ENCODE results near the gene CCDC142.
"Not testable (repeated sequence)": the region's sequence is repeated elsewhere in the genome, so short reads cannot be mapped to it uniquely, and the experiment has no call there.

Gene CCDC142

DNA sequence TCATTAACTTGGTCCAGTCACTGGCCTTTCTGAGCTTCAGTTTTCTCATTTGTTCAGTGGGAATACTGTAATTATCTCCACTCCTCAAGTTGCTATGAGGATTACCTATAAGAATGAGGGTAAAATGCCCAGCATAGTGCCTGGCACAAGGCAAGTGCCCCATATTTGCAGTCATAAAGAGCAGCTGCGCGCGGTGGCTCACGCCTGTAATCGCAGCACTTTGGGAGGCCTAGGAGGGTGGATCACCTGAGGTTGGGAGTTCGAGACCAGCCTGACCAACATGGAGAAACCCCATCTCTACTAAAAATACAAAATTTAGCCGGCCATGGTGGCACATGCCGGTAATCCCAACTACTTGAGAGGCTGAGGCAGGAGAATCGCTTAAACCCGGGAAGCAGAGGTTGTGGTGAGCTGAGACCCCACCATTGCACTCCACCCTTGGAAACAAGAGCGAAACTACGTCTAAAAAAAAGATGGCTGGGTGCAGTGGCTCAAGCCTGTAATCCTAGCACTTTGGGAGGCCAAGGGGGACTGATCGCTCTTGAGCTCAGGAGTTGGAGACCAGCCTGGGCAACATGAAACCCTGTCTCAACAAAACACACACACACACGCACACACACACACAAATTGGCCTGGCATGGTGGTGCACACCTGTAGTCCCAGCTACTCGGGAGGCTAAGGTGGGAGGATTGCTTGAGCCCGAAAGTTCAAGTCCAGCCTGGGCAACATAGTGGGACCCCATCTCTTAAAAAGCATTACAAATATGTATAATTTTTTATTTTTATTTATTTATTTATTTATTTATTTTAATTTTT is 40.1 kb downstream of the CCDC142 start:
- DNase-seq (ENCODE audit: low read depth in 3 of 3, low spot score in 1 of 3): not testable (repeated sequence)

DNA sequence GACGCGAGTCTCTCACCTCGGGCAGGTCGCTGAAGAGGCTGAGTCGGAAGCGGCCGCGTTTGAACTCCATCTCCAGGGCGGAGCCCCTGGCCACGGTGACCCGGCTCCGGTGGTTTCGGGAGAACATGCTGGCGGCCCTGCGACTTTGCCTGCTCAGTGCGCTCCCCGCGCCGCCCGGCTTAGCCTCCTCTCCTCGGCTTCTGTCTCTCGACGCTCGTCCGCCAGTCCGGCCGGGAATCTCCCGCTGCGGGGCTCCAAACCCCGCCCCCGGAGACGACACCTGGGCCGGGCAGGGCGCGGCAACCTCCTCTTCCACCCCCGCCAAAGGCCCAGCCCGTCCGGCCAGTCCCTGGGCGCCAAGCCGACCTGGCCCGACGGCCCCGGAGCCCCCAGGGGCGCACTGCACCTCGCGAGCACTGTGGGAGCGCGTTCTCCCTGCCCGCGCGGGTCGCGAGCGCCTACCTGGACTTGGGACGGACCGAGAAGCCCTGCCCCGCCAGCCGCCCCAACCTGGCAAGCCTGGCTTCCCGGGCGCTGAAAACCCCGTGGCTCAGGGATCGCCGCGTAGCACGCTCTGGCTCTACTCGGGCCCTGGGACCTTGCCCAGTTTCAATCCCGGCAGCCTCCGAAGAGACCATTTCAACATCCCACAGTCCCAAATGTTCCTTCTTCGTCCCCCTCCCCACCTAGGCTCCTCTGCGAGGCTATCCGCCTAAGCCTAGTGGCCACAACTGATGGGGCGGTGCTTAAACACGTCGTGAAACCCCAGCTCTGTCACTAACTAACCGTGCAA is 40.9 kb downstream of the CCDC142 start, which contains the start of gene RTKN:
TSS of gene RTKN (minus strand) at position 248 of the 793 bp plus-strand sequence. CDS start at position 127, 121 bp downstream.
- DNase-seq (ENCODE audit: low read depth in 3 of 3, low spot score in 1 of 3): no peak

DNA sequence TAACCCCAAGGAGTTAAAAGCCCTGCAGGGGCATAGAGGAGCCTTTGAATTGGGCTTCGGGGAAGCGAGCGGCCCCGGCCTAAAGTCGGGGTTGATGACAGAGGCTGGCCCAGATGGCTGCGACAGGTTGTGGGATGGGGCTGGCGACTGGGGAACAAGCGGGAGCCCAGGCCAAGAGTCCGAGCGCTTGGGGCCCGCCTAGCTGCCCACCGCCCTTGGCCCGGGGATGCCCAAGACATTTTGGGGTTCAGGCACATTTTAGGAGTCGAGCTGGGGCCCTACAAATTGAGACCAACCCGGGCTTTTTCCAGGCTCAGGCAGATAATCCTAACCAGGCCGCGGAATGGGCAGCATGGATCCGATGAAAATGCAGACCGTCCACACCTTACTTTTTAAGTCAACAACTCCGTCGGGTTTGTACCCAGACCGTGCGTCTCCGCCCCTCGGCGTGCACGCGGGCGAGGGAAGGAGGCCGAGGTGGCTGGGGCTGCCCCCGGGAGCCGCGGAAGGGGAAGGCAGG is 41.6 kb downstream of the CCDC142 start:
- DNase-seq (ENCODE audit: low read depth in 3 of 3, low spot score in 1 of 3): no peak

DNA sequence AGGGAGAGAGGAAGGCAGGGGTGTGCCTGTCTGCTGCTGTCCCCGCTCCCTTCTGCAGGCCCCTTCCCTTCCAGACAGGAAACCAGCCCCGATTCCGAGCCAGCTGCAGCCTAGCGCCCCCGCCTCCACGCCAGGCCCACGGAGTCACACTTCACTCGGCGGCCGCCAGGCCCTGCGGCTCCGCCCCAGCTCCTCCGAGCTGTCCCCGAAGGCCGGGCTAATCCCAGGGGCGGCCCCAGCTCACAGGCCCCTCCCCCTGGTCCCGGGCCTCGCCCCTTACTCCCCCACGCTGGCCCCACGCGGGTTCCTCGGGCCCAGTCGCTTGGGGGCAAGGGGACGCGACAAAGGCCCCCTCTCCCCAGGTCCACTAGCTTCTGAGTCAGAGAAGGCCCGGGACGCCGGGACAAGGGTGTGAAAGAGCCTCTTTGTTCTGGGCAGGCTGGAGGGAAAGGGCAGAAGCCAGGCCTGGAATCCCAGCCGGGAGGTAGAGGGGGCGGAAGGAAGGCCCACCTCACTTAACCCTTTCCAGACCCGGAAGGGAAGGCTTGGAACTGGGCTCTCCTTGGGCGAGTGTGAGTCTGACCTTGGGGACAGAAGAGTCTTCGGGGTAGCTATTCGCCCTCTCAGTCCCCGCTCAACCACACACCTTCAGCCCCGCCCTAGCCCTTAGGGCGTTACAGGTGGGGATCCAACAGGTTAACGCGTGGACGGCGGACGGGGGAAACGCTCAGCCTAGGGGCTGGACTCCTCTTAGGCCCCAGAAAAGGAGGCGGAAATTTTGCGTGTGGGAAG is 42.2 kb downstream of the CCDC142 start:
- no peak for DNase-seq (ENCODE audit: low read depth in 3 of 3, low spot score in 1 of 3)

DNA sequence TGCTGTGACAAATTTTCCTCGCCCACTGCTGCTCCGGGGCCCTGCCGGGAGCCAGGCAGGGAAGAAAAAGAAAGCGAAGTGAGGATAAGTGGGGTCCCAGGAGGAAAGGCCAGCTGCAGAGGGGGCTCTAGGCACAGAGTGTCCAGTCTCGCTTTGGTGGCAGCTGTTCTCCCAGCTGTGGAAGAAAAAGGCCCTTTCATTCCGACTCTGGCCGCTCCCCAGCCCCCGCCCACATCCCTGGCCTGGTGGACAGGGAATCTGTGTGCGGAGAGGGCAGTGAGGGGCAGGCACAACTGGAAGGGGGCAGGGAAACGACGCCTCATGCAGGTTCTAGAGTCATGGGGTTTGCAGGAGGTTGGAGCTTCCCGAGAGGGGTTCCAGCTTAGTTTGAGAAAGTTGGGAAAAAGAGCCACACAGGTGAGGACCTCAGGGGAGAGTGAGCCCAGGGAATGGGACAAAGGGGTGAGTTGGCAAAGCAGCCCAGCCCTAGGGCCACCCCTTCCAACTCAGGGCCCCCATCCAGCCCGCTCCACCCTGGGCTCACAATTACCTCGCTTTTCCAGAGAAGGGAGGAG is 42.9 kb downstream of the CCDC142 start:
- DNase-seq (ENCODE audit: low read depth in 3 of 3, low spot score in 1 of 3): no peak

DNA sequence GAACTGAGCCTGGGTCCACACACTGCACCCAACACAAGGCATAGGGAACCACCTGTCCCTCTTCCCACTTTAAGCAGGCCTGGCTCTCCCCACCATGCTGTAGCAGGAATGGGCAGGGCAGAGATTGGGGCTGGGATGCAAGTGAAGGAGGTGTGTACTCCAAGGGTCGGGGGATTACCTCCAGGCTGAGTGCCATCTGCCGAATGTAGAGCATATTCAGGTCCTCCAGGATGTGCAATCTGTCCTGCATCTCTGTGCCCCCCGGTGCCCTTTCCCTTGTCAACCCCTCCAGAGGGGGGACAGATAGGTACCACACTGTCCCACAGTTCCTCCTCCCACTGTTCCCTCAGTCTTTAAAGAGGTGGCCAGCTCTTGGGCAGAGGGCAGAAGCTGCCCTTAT is 43.4 kb downstream of the CCDC142 start:
- DNase-seq (ENCODE audit: low read depth in 3 of 3, low spot score in 1 of 3): no peak

DNA sequence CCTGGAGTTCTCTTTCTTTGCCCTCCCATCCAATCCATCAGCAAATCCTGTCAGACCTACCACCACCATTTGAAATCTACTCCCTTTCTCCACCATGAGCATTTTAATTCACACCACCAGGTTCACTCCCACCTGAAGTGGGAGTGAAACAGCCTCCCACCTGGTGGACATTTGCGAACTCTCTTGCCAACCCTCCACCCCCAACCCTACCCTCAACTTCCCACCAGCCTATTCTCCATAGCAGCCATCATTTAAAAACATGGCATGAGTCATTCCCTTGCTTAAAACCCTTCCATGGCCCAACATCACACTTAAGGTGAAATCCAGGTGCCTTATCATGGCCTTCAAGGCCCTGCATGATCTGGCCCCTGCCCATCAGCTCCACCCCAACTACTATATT is 44.5 kb downstream of the CCDC142 start:
- no peak for DNase-seq (ENCODE audit: low read depth in 3 of 3, low spot score in 1 of 3)

DNA sequence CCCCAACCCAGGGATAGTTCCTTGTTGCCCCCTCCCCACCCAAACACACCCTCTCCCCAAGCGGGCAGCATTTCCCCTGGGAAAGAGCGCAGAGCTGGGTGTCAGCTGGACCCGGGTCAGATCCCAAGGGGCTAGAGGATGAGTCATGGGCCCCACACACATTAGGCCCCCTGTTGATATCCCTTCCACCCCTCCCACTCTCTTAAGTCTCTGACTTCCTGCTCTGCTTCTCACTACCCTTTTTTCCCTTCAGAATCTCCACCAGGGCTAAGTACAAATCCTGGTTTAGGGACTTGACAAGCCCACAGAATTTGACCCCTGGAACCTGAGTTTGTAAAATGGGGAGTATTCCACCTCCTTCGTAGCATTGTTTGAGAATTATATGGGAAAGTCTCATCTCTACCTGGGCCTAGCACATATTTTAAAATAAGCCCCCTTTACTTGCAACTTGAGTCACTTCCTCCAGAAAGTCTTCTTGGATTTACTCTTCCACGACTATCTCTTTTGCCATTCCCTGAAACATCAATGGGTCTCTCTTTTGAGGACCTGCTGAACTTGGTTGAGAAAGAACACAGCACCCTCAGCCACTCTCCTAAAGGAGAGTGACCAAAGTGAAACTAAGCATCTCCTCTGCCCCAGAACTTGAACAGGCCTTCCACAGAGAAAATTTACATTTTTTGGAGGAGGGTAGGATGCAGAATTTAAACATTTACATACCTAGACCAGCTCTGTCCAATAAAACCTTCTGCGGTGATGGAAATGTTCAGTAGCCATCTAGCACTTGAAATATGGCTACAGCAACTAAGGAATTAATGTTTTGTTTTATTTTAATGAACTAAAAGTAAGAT is 45.7 kb downstream of the CCDC142 start:
- no peak for DNase-seq (ENCODE audit: low read depth in 3 of 3, low spot score in 1 of 3)

DNA sequence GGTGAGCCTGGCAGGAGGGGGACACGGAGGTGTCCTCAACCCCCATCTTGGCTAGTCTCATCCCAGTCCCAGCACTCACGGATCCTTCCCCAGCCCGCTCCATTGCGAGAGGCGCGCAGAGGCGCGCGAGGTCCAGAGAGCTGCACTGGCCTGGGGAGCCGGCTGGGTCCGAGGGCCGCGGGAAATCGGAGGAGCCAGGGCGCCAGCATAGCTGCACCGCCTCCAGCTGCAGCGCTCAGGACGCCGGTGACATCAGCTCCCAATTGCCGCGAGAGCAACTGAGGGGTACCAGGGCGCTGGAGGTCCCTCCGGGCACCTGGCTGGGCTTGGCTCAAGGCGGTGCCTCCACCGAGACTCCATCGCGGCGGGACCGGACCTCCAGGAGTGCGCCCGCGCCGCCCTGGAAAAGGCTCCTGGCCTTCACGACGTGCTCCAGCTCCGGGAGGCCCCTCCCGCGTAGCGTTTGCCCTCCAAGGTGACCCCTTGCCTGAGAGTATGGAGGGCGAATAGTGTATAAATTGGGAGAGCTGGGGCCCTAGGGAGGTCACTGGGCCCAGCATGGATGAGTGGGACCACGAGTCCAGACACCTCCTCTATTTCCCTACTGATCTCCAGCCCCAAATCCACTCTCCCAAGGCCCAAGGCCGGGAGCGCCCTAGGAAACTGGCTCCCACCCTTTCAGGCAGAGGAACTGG is 46.5 kb downstream of the CCDC142 start:
- DNase-seq (ENCODE audit: low read depth in 3 of 3, low spot score in 1 of 3): no peak

DNA sequence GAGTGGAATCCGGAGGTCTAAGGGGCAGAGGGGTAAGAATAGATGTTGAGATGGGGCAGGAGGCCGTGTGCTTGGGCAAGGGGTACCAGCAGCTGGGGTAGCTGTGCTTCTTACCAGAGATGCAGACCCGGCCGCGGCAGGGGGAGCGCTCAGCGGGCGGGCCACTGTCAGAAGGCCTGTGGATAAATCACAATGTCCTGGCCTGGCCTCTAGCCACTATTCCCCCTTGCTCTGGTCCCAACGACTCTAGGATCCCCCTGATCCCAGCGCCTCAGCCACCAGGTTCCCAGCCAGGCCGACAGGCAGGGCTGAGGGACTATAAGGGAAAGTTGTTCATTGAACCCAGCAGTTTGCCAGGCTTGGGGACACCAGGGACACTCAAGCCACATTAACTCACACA is 52.3 kb downstream of the CCDC142 start:
- no peak for DNase-seq (ENCODE audit: low read depth in 3 of 3, low spot score in 1 of 3)

DNA sequence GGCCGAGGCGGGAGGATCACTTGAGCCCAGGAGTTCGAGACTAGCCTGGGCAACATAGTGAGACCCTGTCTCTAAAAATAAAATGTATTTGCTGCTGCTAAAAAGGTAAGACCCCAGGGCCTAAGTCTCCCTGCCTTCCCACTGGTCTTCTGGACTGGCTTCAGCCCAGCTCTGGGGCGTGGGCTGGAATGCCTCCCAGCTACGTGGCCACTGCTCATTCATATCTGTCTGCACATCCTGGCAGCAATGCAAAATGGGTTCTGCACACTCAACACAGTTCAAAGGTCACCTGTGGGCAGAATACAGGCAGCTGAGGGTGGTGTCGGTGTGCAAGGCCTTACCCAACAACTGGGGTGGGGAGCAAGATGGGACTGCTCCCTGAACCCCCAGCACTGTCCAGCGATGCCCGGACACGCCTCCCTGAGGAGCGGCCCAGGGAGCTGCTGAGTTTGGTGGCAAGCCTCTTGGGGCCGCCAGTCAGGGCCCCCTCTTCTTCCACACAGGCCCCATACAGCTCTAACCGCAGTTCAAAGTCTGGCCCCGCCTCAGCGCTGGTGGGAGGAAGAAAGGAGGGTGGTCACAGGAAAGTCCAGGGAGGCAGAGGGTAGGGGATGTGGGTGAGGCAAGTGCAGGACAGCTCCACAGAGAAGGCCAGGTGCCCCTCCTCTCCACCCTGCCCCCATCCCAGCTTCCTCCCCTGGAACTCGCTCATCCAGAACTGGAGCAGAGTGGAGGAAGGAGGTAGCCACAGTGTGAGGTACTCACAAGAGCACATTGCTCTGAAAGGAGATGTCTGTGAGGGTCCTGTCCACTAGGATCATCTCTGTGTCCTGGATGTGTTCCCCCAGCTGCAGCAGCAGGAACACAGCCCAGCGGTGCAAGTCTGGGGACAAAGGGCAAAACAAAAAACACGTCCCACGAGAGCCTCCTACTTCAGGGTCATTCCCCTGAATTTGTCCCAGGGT is 53.0 kb downstream of the CCDC142 start:
- no peak for DNase-seq (ENCODE audit: low read depth in 3 of 3, low spot score in 1 of 3)

DNA sequence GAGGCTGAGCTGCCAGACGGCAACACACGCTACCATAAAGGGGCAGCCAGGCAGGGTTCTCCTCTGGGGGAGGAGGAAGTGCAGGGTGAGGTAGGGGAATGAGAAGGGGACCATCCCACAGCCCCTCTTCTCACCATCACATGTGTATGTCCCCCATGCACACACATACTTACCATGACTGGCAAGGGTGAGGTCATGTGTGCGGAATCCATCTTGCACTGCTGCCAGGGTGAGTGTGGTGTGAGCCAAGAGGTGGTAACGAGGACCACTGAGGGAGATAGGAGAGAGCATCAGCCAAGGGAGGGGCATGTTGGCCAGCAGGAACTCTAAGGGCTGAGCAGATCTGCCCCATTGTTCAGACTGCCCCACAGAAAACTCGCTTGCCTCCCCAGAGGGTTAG is 54.1 kb downstream of the CCDC142 start:
- no peak for DNase-seq (ENCODE audit: low read depth in 3 of 3, low spot score in 1 of 3)

DNA sequence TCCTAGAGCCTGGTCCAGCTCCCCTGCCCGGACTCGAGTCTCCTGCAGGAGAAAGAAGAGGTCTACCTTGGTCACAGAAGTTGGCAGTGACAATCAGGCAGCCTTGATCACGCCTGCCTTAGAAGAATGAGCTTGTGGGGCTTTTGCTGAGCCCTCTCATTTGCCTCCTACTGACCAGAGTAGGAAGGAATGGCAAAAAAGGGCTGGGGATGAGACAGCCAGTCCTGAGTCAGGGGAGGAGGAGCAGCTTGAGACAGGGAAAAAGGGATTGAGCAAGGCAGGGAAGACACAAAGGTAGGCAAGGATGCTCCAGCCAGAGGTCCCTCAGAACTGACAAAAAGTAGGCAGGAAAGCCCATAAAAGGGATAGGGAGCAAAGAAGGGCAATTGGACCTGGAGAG is 55.2 kb downstream of the CCDC142 start:
- DNase-seq (ENCODE audit: low read depth in 3 of 3, low spot score in 1 of 3): no peak

DNA sequence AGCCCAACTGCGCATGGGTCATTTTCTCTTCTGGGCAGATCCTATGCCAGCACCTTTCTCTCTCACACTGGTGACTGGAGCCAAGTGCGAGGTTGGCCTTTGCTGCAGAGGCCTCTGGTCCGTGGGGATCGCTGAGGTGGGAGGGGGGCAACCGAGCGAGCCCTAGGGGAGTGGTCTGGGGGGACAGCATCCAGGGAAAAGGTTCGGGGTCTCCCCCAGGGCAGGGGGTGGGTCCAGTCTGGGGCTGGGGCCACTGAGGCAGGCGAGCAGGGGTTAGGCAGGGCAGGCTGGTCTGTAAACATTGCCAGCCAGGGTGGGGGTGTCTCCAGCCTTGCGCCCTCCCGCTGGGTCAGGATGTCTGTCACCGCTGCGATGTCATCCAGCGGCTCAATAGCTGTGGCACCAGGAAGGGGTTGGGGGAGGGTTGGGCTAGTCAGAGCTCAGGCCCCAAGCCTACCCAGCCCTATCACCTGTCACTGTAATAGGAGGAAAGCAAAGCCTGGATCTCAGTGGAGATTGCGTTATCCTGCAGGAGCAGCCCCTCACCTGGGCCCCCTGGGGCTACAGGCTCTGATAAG is 56.5 kb downstream of the CCDC142 start:
- no peak for DNase-seq (ENCODE audit: low read depth in 3 of 3, low spot score in 1 of 3)

DNA sequence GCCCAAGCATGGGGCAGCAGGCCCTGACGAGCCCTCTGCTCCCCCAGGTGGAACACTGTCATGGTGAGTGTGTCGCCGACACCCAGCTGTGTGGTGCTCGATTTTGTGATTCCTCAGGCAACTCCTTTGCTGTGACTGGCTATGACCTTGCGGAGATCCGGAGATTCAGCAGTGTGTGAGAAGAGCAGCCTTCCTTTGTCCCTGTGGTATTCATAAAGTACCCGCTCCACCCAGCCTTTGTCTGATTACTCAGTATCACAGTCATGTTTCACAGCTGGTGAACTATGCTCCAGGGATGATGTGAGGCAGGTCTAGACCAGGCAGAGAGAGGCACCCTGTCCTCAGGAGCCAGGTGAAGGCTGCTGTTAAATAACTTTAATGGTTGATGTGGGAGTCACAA is 57.3 kb downstream of the CCDC142 start:
- DNase-seq (ENCODE audit: low read depth in 3 of 3, low spot score in 1 of 3): no peak

DNA sequence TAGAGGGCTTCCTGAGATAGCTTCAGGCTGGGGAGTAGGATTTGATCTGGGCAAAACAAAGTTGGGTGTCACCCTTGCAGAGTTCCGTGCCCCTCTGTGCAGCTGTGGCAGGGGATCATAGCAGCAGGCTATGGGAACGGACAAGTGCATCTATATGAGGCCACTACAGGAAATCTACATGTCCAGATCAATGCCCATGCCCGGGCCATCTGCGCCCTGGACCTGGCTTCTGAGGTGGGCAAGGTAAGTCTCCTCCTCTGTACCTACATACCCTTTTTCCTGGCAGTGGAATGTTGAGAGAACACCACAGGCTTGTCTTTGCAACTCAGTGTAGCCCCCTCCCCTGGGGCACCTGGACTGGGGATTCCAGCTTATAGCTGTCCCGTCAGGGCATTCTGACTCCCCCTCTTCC is 57.8 kb downstream of the CCDC142 start:
- DNase-seq (ENCODE audit: low read depth in 3 of 3, low spot score in 1 of 3): no peak

DNA sequence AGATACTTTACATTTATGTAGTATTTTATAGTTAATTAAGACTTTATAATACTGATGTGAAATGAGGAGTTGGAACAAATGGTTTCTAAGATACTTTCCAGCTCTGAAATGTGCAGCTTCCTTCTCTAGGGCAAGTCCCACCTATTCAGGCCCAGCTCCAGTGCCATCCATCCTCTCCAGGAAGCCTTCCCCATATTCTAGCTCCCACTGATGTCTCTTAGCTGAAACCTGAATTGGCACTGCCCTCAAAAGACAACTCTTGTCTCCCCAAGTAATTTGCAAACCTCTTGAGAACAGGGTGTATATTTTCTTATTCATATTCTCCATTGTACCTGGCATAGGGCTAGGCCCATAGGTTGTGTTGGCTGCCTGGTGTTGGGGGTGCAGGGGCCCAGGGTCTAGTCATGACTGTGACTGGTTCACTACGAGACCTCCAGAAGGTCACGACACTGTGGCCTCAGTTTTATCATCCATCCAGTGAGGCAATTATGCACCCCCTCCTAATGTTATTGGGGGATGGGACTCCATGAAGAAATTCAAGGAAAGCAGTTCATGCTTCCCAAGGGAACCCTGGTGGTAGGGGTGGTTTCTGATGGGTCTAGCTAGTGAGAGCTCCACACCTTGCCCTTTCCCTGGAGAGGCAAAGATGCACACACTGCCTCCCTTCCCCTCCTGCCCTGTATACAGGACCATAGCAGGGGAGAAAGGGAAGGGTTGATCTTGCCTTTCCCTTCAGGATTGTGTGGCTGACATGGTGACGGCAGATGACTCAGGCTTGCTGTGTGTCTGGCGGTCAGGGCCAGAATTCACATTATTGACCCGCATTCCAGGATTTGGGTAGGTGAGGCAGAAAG is 58.4 kb downstream of the CCDC142 start:
- DNase-seq (ENCODE audit: low read depth in 3 of 3, low spot score in 1 of 3): no peak
